UCSD-AML1 (cell line): ENCODE measurements around the gene LRTM1.

ENCODE experiments used
- DNase-seq: peaks from one replicate; lab custom pipeline; 2025; ENCODE audit not compliant: unreplicated experiment; lab: John Stamatoyannopoulos, UW

The LRTM1 gene

DNA sequence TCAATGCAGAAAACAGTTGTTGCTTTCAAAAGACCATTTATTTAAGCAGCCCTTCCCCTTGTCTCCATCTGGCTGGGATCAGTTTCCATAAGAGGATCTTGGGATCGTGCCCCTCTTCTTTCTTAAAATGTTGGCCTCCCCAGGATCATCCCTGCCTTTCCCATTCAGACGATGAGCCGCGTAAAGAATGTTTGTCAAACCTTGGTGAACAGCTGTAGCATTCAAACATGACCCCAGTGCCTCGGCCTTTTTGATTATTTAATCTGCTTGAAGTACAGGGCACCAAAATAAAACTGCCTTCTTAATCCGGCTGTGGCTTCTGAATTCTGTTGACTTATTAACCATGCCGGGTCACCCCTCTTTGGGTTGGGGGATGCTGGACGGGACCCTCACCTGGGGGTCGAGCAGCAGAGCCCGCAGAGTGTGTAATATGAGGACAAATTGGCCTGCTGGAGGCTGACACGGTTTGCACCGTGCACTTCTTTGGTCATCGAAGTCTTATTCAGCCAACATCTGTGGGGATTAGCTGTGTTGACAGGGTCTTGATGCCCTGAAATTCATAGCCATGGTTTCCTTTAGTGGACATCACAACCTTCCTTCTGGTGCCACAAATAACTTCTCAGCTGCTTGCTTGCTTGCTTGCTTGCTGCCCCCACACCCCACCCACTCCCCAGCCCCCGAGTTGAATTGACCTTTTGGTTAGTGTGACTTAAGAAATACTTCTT lies at the start of gene LRTM1:
Gene LRTM1 (minus strand): TSS at position 14 of the 725 bp plus-strand sequence. CDS start 148 bp downstream, outside the sequence.
- DNase-seq, result no peak

- DNase-seq, result no peak
Observed at GRCh38 chr3:54977439-54977838, 49.6 kb upstream of the LRTM1 start.

GRCh38 chr3:54970895-54971294 lies 43.0 kb upstream of the LRTM1 start:
- DNase-seq, result no peak

DNA sequence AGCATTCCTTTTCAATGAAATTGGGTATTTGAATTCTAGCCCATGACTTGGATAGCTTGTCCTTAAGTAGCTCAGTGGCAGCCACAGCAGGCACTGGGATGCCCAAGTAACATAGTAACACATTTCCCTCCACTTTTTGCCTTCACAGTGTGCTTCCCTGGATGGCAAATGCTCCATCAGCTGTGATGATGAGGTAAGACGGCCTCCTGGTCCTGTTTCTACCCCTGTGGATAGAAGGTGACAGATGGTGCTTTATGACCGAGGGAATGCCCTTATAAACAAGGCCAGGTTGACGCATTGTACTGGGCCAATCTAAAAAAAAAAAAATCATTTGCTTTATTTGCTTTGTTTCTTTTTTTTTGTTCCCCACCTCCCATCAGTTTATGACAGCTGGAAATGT lies 41.8 kb upstream of the LRTM1 start:
- no peak for DNase-seq

- no peak for DNase-seq
Observed at GRCh38 chr3:54968546-54969172, 40.8 kb upstream of the LRTM1 start.

- no peak for DNase-seq
Observed at GRCh38 chr3:54967731-54968161, 39.9 kb upstream of the LRTM1 start.

DNA sequence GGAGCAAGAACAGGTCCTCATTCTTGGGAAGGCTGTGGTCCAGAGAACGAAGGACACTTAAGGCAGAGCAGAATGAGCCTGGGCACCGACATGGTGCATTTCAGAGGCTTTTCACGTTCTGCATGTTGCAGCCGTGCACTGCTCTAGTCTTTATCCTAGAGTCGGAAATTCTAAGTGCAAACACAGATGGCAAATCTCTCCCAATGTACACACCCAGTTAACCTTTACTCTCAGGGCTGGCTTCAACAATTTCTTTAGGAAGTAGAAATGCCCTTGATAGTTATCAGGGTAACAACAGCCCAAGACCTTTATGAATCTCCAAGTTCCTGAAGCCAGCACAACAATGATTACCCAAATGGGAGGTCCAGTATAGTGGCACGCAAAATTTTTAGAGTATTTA lies 39.1 kb upstream of the LRTM1 start:
- no peak for DNase-seq

DNA sequence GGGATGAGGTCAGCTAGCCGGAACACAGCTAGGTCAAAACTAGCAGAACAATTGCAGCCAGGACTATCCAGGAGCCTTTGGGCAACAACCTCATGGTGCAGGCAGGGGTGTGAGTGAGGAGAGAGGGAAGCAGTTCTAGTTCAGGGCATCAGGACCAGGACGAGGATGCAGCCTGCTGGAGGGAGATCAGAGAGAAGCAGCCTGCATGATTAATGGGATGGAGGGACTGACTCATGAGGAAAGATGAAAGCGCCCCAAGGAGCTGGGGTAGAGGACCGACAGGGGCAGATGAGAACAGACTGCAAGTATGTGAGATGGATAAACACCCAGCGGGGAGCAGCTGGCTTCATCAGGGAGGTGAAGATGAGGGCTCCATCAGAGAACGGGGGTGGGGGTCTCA lies 37.9 kb upstream of the LRTM1 start:
- peak; percentile 61 for DNase-seq

DNA sequence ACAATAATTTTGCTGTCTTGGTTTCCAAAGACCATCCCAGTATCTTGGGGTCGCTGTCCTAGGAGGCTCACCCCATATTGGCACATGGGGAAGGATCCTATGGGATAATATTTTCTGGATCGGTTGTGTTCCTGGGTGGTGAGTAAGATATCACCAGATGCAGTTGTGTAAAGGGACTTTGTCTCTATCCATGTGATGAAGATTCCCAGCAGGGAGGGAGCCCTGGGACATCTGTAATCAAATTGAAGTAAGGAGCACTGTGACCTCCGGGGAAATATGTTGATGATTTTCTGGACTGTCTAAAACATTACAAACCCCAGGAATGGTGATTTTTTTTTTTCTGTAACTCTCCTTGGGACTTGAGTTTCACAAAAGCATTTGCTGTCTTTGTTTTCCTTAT lies 36.2 kb upstream of the LRTM1 start:
- DNase-seq, result no peak

DNA sequence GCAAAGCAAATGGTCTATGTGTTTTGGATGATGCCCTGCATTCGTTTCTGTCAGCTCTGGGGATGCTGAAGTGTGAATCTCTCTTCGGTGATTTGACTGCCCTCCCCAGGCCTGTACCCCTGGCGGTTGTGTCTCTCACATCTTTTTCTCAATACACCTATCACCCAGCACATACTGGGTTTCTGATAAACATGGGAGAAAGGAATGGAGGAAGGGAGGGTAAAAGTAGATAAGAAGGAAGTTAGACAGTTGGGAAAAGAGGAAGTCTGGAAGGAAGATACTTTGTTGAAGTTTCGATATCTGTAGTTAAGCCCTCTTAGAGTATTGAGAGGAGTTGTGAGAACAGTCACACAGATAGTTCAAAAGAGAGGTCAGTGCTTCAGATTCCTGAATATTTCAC lies 35.8 kb upstream of the LRTM1 start:
- DNase-seq, result no peak

DNA sequence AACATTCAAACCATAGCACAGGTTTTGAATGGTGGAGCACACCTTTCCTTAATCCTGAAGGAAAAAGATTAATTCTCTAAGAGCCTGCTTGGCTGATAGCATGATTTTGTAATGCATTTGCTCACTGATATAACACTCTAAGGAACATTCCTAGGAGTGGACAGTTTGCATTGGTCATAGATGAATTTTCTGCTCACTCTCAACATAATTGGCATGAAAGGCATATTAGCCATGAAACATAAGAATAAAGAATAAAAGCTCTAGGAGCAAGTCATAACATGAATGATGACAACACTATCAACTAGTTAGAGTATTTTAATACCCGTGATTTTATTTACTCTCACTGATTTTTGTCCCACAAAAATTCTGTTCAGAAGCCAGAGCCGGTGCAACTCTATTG lies 34.3 kb upstream of the LRTM1 start:
- DNase-seq, result no peak

DNA sequence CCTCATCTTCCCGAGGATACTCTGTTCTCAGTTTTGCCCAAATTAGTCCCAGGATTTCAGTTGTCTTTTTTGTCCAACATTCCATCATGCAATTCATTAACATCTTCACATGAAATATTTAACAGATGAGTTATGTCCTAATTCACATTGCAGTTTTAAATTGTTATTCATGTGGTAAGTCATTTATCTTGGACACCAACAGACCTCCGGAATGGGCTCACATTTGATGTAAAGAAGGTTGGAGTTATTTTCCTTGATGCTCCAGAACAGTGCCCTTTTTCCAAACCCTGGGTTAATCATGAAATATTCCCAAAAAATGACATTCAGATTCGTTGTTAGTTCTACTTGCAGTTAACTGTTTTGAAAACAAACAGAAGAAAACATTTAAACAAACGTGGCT lies 32.8 kb upstream of the LRTM1 start:
- no peak for DNase-seq

DNA sequence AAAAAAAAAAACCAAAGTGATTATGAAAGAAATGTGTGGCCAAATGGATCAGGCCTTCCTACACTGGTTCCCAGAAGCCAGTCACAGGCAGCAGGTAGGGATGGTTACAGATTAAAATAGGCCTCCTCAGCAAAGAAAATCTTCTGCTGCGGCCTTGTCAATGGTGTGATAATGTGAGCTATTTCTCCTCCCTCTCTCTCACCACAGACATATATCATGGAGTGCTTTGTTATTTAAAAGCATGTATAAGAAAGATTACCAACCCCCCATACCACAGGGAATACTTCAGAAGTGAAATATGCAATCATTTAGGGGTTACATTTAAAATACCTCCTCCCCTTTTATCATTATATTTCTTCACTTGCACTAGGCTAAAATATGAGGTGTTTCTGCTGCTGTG lies 32.2 kb upstream of the LRTM1 start:
- no peak for DNase-seq

DNA sequence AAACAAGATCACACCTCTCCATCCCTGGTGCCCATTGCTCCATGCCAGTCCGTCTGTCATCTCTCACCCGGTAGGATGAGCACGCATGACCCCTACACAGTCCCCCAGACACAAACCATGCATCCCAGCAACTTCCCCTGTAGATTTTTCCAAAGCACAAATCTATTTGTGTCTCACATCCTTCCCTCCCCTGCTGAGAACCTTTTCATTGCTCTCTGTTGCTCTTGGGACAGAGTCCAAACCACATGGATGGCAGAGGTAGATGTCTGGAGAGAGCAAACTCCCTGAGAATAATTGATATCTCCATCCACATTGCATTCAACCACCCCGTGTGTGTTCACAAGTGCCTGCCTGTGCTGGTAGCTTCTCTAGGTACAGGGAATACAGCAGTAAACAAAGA lies 29.9 kb upstream of the LRTM1 start:
- DNase-seq, result no peak

DNA sequence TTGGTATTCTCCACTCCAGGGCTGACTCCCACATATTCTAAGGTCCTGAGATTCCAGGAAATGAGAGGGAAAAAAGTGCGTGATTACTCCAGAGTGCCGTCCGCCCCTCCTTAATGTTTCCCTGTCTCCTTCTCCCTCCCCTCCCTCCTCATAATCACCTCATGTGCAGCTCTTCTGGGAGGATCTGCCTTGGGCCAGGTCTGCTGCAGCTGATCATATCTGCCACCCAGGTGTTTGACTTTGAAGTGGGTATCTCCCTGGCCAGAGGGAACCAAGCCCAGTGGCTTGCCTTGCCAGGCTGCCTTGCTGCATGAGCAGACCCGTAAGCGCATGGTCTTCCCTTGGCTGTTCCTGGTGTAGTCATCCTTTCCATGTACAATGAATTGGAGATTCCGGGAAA lies 28.1 kb upstream of the LRTM1 start:
- no peak for DNase-seq

- no peak for DNase-seq
Observed at GRCh38 chr3:54955496-54955895, 27.6 kb upstream of the LRTM1 start.

DNA sequence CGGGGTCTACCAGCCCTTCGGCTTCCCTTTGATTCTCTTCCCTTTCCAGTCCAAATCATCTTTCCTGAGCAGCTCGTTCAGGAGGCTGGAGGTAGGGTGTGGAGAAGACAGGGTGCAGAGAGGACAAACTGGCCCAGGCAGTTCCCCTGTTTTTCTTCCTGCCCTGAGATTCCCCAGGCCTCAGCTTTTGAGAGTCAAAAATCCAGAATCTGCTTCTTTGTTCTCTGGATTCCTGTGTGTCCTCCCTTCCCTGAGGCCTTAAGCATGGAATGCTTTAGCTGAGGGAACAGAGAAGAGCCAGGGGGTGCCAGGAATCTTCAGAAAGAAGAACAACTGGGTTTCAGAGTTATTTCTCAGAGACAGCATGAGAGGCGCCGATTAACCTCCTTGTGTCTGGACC lies 26.7 kb upstream of the LRTM1 start:
- no peak for DNase-seq

GRCh38 chr3:54954022-54954421 lies 26.2 kb upstream of the LRTM1 start:
- no peak for DNase-seq

- DNase-seq, result peak; percentile 80
Observed at GRCh38 chr3:54951405-54951804, 23.5 kb upstream of the LRTM1 start.

DNA sequence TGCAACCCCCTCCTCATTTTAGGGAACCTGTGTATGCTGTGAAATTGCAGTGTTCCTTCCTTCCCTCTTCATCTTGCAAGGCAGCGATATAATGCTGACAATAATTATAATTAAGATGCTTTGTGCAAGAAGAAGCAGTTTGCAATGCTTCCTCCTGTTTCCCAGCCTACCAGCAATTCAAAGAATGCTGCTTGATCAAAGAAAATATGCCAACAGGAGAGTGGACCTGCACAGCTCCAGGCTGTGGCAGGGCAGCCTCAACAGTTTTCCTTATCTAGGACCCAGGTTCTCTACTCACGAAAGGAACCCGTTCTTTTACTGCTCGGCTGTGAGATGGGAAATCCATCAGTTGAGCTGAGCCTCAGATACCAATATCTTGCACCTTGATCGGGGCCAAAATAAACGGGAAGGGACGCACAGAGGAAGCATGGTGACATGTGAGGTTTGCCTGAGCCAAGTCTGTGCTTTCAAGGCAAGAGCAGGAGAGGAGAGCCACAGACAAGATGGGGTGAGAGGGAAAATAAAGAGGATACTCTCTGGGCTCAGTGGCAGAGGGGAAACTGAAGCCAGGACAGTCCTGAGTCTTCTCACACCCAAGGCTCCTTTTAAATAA lies 22.6 kb upstream of the LRTM1 start:
- no peak for DNase-seq

DNA sequence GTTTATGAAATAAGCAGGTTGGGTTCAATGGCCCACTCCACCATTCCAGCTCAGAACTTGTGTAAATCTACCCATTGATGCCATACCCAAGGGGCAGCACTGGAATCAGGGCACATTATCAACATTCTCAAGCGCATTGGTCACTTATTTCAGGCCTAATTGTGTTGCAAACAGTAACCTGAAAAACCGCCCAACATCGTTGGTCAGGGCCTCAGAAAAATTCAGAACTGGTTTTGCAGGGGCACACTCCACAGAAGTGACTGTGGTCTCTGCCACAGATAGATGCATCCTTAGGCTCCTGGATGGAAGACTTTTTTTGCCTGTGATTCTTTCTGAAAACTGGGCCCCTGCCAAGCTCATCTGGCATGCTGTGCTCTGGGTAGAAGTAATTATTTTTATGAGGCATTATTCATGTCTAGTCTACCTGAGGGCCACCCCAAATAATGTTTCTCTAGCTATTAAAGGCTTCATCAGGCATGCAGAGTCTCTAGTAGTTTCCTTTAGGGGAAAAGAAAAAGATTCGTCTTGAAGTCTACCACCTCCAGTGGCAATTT lies 21.7 kb upstream of the LRTM1 start:
- no peak for DNase-seq

DNA sequence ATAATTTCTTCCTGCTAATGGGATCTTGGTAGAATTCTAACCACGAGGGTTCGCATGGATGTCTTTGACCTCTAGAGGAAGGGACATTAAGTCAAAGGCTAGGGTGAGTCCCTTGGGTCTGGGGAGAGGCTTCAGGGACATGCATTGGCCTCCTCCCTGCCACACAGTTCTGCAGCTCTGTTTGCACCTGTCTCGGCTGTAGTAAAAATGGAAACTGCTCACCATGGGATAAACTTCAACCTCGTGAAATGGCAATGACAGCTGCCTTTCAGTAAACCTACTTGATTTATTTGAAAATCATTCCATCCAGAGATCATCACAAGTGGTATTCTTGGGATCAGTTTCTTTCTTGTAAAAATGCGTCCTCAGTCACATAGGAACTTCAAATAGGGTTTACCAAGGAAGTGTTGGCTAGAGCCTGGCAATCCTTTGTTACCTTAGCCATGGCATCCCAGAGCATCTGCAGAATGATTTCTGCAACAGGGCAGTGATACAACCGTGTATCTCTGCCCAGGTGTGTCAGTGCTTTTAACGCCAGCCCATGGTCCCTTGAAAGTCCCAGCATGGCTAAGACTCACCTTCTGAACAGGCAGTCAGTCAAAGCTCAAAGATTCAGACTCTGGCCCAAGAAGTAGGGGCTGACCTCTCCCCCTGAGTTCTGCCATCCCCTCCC lies 14.0 kb upstream of the LRTM1 start:
- DNase-seq, result no peak
